Small intestine (tissue), 16 donors: ENCODE results near the gene ATF1. TPM values are rescaled to one million over a fixed set of nuclear protein-coding genes. Genes with fewer than 3 reads are reported as not detected.

Experiments
- DNase-seq, 2 donors: peaks; one replicate each; pipeline versions ENCODE4 v3.0.0 to v3.0.0-alpha.2; 2013
- FAIRE-seq: peaks from 2 replicates; lab custom pipeline; 2012; peaks lifted over from hg19 to GRCh38; lab: Jason Lieb, UNC
- H3K27ac ChIP-seq, 3 donors: one replicate each; pipeline ENCODE4 v1.5.1; 2013; ENCODE audit warnings: low read length in 2 of 3, mild to moderate bottlenecking in 2 of 3, control low read depth in 1 of 3, inconsistent platforms in 1 of 3, low read depth in 1 of 3, moderate library complexity in 1 of 3
- H3K27me3 ChIP-seq, 3 donors: one replicate each; pipeline ENCODE4 v1.6.1; 2013; ENCODE audit warnings: low read length in 3 of 3, inconsistent platforms in 1 of 3; ENCODE audit not compliant: control insufficient read depth in 3 of 3, insufficient read depth in 3 of 3
- H3K36me3 ChIP-seq, 3 donors: one replicate each; pipeline ENCODE4 v1.6.1; 2013; ENCODE audit warnings: low read length in 3 of 3, inconsistent platforms in 1 of 3, low read depth in 1 of 3, mild to moderate bottlenecking in 1 of 3, moderate library complexity in 1 of 3; ENCODE audit not compliant: control insufficient read depth in 3 of 3, insufficient read depth in 2 of 3
- H3K4me1 ChIP-seq, 3 donors: one replicate each; pipeline ENCODE4 v1.6.1; 2013; ENCODE audit warnings: low read length in 2 of 3, inconsistent platforms in 1 of 3, low read depth in 1 of 3, mild to moderate bottlenecking in 1 of 3, moderate library complexity in 1 of 3; ENCODE audit not compliant: control insufficient read depth in 3 of 3, insufficient read depth in 2 of 3
- H3K4me3 ChIP-seq, 3 donors: one replicate each; pipeline ENCODE4 v1.5.1; 2013; ENCODE audit warnings: low read length in 3 of 3, control low read depth in 1 of 3, inconsistent platforms in 1 of 3, low read depth in 1 of 3, mild to moderate bottlenecking in 1 of 3, moderate library complexity in 1 of 3
- H3K9me3 ChIP-seq, 2 donors: one replicate each; pipeline ENCODE4 v1.6.1; 2013; ENCODE audit warnings: low read depth in 1 of 2, low read length in 1 of 2; ENCODE audit not compliant: control insufficient read depth in 2 of 2, insufficient read depth in 1 of 2
- WGBS, 3 donors: extraction: QIAGEN DNeasy Blood & Tissue Kit; methylation state at CpG; one replicate each; pipeline ENCODE4 v1.1.7; 2013; 5-methylcytosine and 5-hydroxymethylcytosine counted together
- long read RNA-seq, 10 donors: transcript quantifications; one replicate each; lab custom pipeline, GENCODE V29; 2026
- polyA plus RNA-seq, 4 donors: library from polyadenylated mRNA; stranded (reverse) in 3 of 4; unstranded in 1 of 4; fragments of 200-250 nt in 3 of 4; fragments of 120-200 nt in 1 of 4; gene quantifications; one replicate each; pipeline versions ENCODE4 v1.2.1 to v1.2.3, GENCODE V29; 2013
- donor health status: healthy with polysubstance abuse.
- donor health status: control.
- donor health status: control.
- donor health status: Bipolar disorder and iron deficiency.
- donor health status: healthy.

ATF1 gene
- polyA plus RNA-seq = 10 to 100 TPM; 16.3 to 40.7 (median 17.7) TPM
- long read RNA-seq, donor 1, transcript ATF1-201 (7 exons, 2,181 nt) = major isoform, 11 of 11 reads
- long read RNA-seq, donor 1, partial matches to known transcripts = 0 of 11 reads
- long read RNA-seq, donor 1, other reads (novel, unspliced or antisense) = 0 of 11 reads
- long read RNA-seq, donor 2, partial matches to known transcripts = 0 of 4 reads
- long read RNA-seq, donor 2, other reads (novel, unspliced or antisense) = 0 of 4 reads
- long read RNA-seq, donor 3, partial matches to known transcripts = 0 of 4 reads
- long read RNA-seq, donor 3, other reads (novel, unspliced or antisense) = 0 of 4 reads
- long read RNA-seq, donor 4 = 0 reads
- long read RNA-seq, donor 5, partial matches to known transcripts = 0 of 1 reads
- long read RNA-seq, donor 5, other reads (novel, unspliced or antisense) = 0 of 1 reads
- long read RNA-seq, donor 6, partial matches to known transcripts = 0 of 3 reads
- long read RNA-seq, donor 6, other reads (novel, unspliced or antisense) = 0 of 3 reads
- long read RNA-seq, donor 7 = 0 reads
- long read RNA-seq, donor 8, partial matches to known transcripts = 0 of 1 reads
- long read RNA-seq, donor 8, other reads (novel, unspliced or antisense) = 0 of 1 reads
- long read RNA-seq, donor 9, partial matches to known transcripts = 0 of 3 reads
- long read RNA-seq, donor 9, other reads (novel, unspliced or antisense) = 0 of 3 reads
- long read RNA-seq, donor 10, transcript ATF1-201 (7 exons, 2,181 nt) = major isoform, 7 of 7 reads
- long read RNA-seq, donor 10, partial matches to known transcripts = 0 of 7 reads
- long read RNA-seq, donor 10, other reads (novel, unspliced or antisense) = 0 of 7 reads

GRCh38 chr12:50763639-50764285 is at the start of gene ATF1:
ATF1 (plus strand) TSS chr12:50764101; CDS start chr12:50780146, 16,045 bp downstream.
- Histone ChIP-seq H3K27ac (peak within 1 kb of the TSS; percentile 87 to 100 (median 99)), H3K36me3 (no peaks in the 10 kb centered on the region), H3K27me3 (no peaks in the 10 kb centered on the region), H3K9me3 (no peaks in the 10 kb centered on the region), H3K4me3 (peak within 1 kb of the TSS; percentile 84 to 96 (median 87)), H3K4me1 (peaks cover 0 to 13% (median 4%) of the 10 kb centered on the region in 3 donors)
- WGBS, 3 donors = 0 to 1% (median 0%) methylated on average over 35 to 51 of the region's 51 CpGs
- DNase-seq = peak; percentile 88 to 97
- FAIRE-seq = no peak

- 88 to 90% (median 89%) methylated on average over 2 of the region's 2 CpGs for WGBS, 3 donors
- Histone ChIP-seq H3K9me3 (no peaks in the 10 kb centered on the region), H3K27ac (no peak overlapping the region), H3K27me3 (no peaks in the 10 kb centered on the region), H3K36me3 (peaks cover 3 to 52% (median 10%) of the 10 kb centered on the region in 3 donors), H3K4me3 (no peak overlapping the region), H3K4me1 (no peaks in the 10 kb centered on the region)
- DNase-seq = no peak
- FAIRE-seq = no peak
Observed at GRCh38 chr12:50715174-50715573, 48.7 kb upstream of the ATF1 start.

GRCh38 chr12:50718760-50719159 is 45.1 kb upstream of the ATF1 start:
- Histone ChIP-seq H3K36me3 (peaks cover 9 to 52% (median 16%) of the 10 kb centered on the region in 3 donors), H3K4me1 (peaks cover 0 to 2% (median 0%) of the 10 kb centered on the region in 3 donors), H3K9me3 (no peaks in the 10 kb centered on the region), H3K27me3 (no peaks in the 10 kb centered on the region), H3K4me3 (no peak overlapping the region), H3K27ac (no peak overlapping the region)
- DNase-seq (no peak), FAIRE-seq (no peak)
- 80 to 93% (median 91%) methylated on average over 2 of the region's 2 CpGs for WGBS, 3 donors

- no peak overlapping the region for H3K27ac ChIP-seq
- no peak for FAIRE-seq
- peaks cover 9 to 49% (median 18%) of the 10 kb centered on the region in 3 donors for H3K36me3 ChIP-seq
- no peak overlapping the region for H3K4me3 ChIP-seq
- no peaks in the 10 kb centered on the region for H3K9me3 ChIP-seq
- WGBS, 3 donors = 84 to 90% (median 88%) methylated on average over 3 of the region's 3 CpGs
- H3K27me3 ChIP-seq = no peaks in the 10 kb centered on the region
- peaks cover 0 to 2% (median 0%) of the 10 kb centered on the region in 3 donors for H3K4me1 ChIP-seq
- DNase-seq = peak; percentile 41 to 43
Observed at GRCh38 chr12:50720085-50720484, 43.8 kb upstream of the ATF1 start.

- H3K36me3 ChIP-seq = peaks cover 9 to 45% (median 18%) of the 10 kb centered on the region in 3 donors
- H3K4me1 ChIP-seq = peaks cover 0 to 2% (median 0%) of the 10 kb centered on the region in 3 donors
- DNase-seq = no peak
- no peak overlapping the region for H3K4me3 ChIP-seq
- no peak overlapping the region for H3K27ac ChIP-seq
- H3K9me3 ChIP-seq = no peaks in the 10 kb centered on the region
- H3K27me3 ChIP-seq = no peaks in the 10 kb centered on the region
- 86 to 90% (median 86%) methylated on average over 5 of the region's 5 CpGs for WGBS, 3 donors
- FAIRE-seq = no peak
Observed at GRCh38 chr12:50720501-50720900, 43.4 kb upstream of the ATF1 start.

- FAIRE-seq = no peak
- peaks cover 11 to 47% (median 12%) of the 10 kb centered on the region in 3 donors for H3K36me3 ChIP-seq
- H3K4me1 ChIP-seq = peaks cover 0 to 2% (median 0%) of the 10 kb centered on the region in 3 donors
- WGBS, 3 donors = 43 to 54% (median 50%) methylated on average over 1 of the region's 1 CpG
- no peaks in the 10 kb centered on the region for H3K27me3 ChIP-seq
- no peaks in the 10 kb centered on the region for H3K9me3 ChIP-seq
- H3K4me3 ChIP-seq = no peak overlapping the region
- no peak for DNase-seq
- no peak overlapping the region for H3K27ac ChIP-seq
Observed at GRCh38 chr12:50723865-50724264, 40.0 kb upstream of the ATF1 start.

- 68 to 86% (median 73%) methylated on average over 5 of the region's 5 CpGs for WGBS, 3 donors
- H3K9me3 ChIP-seq = no peaks in the 10 kb centered on the region
- H3K4me1 ChIP-seq = peaks cover 0 to 2% (median 0%) of the 10 kb centered on the region in 3 donors
- FAIRE-seq (no peak), DNase-seq (no peak)
- H3K36me3 ChIP-seq = peaks cover 15 to 49% (median 16%) of the 10 kb centered on the region in 3 donors
- H3K4me3 ChIP-seq = no peak overlapping the region
- H3K27me3 ChIP-seq = no peaks in the 10 kb centered on the region
- no peak overlapping the region for H3K27ac ChIP-seq
Observed at GRCh38 chr12:50725011-50725942, 38.6 kb upstream of the ATF1 start.
